HG03457 (cell line): ENCODE measurements around the gene PSMD10.

ENCODE experiments used
- ATAC-seq: cut with Tn5 transposase; IDR thresholded peaks from one replicate; pipeline ENCODE4 v1.9.1; 2021; ENCODE audit warnings: moderate number of reproducible peaks; ENCODE audit not compliant: unreplicated experiment

Gene PSMD10

GRCh38 chrX:108091264-108091877 is at the start of gene PSMD10, which contains the start of gene ATG4A:
Gene PSMD10, minus strand, starts transcription at chrX:108091542. Its CDS starts 22 bp downstream, at chrX:108091520.
Gene ATG4A, plus strand, starts transcription at chrX:108091778. Its CDS starts 49 bp downstream, at chrX:108091827.
- ATAC-seq: peak; percentile 97

GRCh38 chrX:108138814-108139702 is 47.7 kb upstream of the PSMD10 start:
- ATAC-seq: no peak

GRCh38 chrX:108134724-108135123 is 43.4 kb upstream of the PSMD10 start:
- no peak for ATAC-seq

- no peak for ATAC-seq
These were observed 41.5 kb upstream of the PSMD10 start for GRCh38 chrX:108132876-108133275.

GRCh38 chrX:108132034-108132433 is 40.7 kb upstream of the PSMD10 start:
- ATAC-seq: no peak

GRCh38 chrX:108131471-108131870 is 40.1 kb upstream of the PSMD10 start:
- ATAC-seq: no peak

GRCh38 chrX:108130889-108131288 is 39.5 kb upstream of the PSMD10 start:
- ATAC-seq: no peak

GRCh38 chrX:108127152-108127551 is 35.8 kb upstream of the PSMD10 start:
- ATAC-seq: no peak

GRCh38 chrX:108126661-108127060 is 35.3 kb upstream of the PSMD10 start:
- ATAC-seq: no peak

GRCh38 chrX:108123591-108124366 is 32.4 kb upstream of the PSMD10 start:
- ATAC-seq: no peak

- no peak for ATAC-seq
These were observed 31.4 kb upstream of the PSMD10 start for GRCh38 chrX:108122748-108123147.

GRCh38 chrX:108121291-108121690 is 29.9 kb upstream of the PSMD10 start:
- ATAC-seq: no peak

GRCh38 chrX:108117988-108118387 is 26.6 kb upstream of the PSMD10 start:
- no peak for ATAC-seq

GRCh38 chrX:108114541-108114940 is 23.2 kb upstream of the PSMD10 start:
- ATAC-seq: no peak

- no peak for ATAC-seq
These were observed 14.1 kb upstream of the PSMD10 start for GRCh38 chrX:108105473-108105872.

- no peak for ATAC-seq
These were observed 6.0 kb upstream of the PSMD10 start for GRCh38 chrX:108097380-108097779.

- peak; percentile 32 for ATAC-seq
These were observed 543 bp upstream of the PSMD10 start for GRCh38 chrX:108091878-108092291.

- ATAC-seq: no peak
These were observed 665 bp downstream of the PSMD10 start for GRCh38 chrX:108090491-108091263.

- ATAC-seq: no peak
These were observed 2.8 kb downstream of the PSMD10 start for GRCh38 chrX:108088511-108088910.

GRCh38 chrX:108087792-108088191 is 3.5 kb downstream of the PSMD10 start:
- no peak for ATAC-seq

- ATAC-seq: no peak
These were observed 10.2 kb downstream of the PSMD10 start for GRCh38 chrX:108081110-108081509.
